Measurements from ENCODE around the gene INMT. TPM values are rescaled to one million over a fixed set of nuclear protein-coding genes. Genes with fewer than 3 reads are reported as not detected.

The INMT gene
- total and polyA plus RNA-seq, 4 donors = 0.84 to 130 (median 28.6) TPM

GRCh38 chr7:30710669-30711068 is 41.3 kb upstream of the INMT start:
- H3K4me3 ChIP-seq (ENCODE audit: low read depth in 1 of 3, low read length in 3 of 3) = no peak overlapping the region
- TF ChIP-seq ATF3 (IDR thresholded peaks at IDR 0.05) (no peak), NR2F2 (IDR thresholded peaks at IDR 0.05) (no peak), JUND (IDR thresholded peaks at IDR 0.05) (no peak), EGR1 (IDR thresholded peaks at IDR 0.05; ENCODE audit: low read depth in 2 of 2) (no peak), RAD21 (IDR thresholded peaks at IDR 0.05) (no peak)
- no peak for DNase-seq (ENCODE audit: low spot score)
- no peaks in the 10 kb centered on the region for H3K27me3 ChIP-seq (ENCODE audit: control insufficient read depth in 4 of 4, insufficient read depth in 4 of 4, low read length in 3 of 4)
- H3K9me3 ChIP-seq (ENCODE audit: control insufficient read depth in 4 of 4, low read length in 3 of 4) = no peaks in the 10 kb centered on the region
- H3K9ac ChIP-seq (ENCODE audit: low read depth in 1 of 2, low read length in 2 of 2) = no peak overlapping the region
- no peak overlapping the region for H3K27ac ChIP-seq (ENCODE audit: low read depth in 1 of 2, low read length in 2 of 2)
- no peaks in the 10 kb centered on the region for H3K36me3 ChIP-seq (ENCODE audit: control insufficient read depth in 4 of 4, insufficient read depth in 3 of 4, low read depth in 1 of 4, low read length in 3 of 4)
- H3K4me1 ChIP-seq (ENCODE audit: control insufficient read depth in 4 of 4, insufficient read depth in 4 of 4, low read length in 3 of 4) = no peaks in the 10 kb centered on the region
- 80% methylated on average over 4 of the region's 4 CpGs for WGBS

GRCh38 chr7:30713392-30713791 is 38.5 kb upstream of the INMT start:
- Histone ChIP-seq H3K27me3 (ENCODE audit: control insufficient read depth in 4 of 4, insufficient read depth in 4 of 4, low read length in 3 of 4) (no peaks in the 10 kb centered on the region), H3K4me3 (ENCODE audit: low read depth in 1 of 3, low read length in 3 of 3) (no peak overlapping the region), H3K4me1 (ENCODE audit: control insufficient read depth in 4 of 4, insufficient read depth in 4 of 4, low read length in 3 of 4) (no peaks in the 10 kb centered on the region), H3K9ac (ENCODE audit: low read depth in 1 of 2, low read length in 2 of 2) (no peak overlapping the region), H3K27ac (ENCODE audit: low read depth in 1 of 2, low read length in 2 of 2) (no peak overlapping the region), H3K36me3 (ENCODE audit: control insufficient read depth in 4 of 4, insufficient read depth in 3 of 4, low read depth in 1 of 4, low read length in 3 of 4) (no peaks in the 10 kb centered on the region), H3K9me3 (ENCODE audit: control insufficient read depth in 4 of 4, low read length in 3 of 4) (peaks cover 0 to 7% (median 3%) of the 10 kb centered on the region in 4 donors)
- DNase-seq (ENCODE audit: low spot score) = no peak
- WGBS = 81% methylated on average over 6 of the region's 6 CpGs
- TF ChIP-seq FOXA2 (IDR thresholded peaks at IDR 0.05) = no peak
- no peak for TF ChIP-seq REST (IDR thresholded peaks at IDR 0.05)
- TF ChIP-seq MAX (IDR thresholded peaks at IDR 0.05) = no peak
- TF ChIP-seq ZBTB33 (IDR thresholded peaks at IDR 0.05) = no peak
- no peak for TF ChIP-seq EGR1 (IDR thresholded peaks at IDR 0.05; ENCODE audit: low read depth in 2 of 2)
- TF ChIP-seq CTCF (IDR thresholded peaks at IDR 0.05; ENCODE audit: low read depth, low read length, missing input control) = no peak
- TF ChIP-seq JUND (IDR thresholded peaks at IDR 0.05) = no peak
- TF ChIP-seq ATF3 (IDR thresholded peaks at IDR 0.05) = no peak
- no peak for TF ChIP-seq HNF4A (conservative IDR thresholded peaks at IDR 0.05)
- no peak for TF ChIP-seq HNF4G (IDR thresholded peaks at IDR 0.05)
- no peak for TF ChIP-seq TAF1 (conservative IDR thresholded peaks at IDR 0.05)
- no peak for TF ChIP-seq SP1 (IDR thresholded peaks at IDR 0.05)
- no peak for TF ChIP-seq GABPA (IDR thresholded peaks at IDR 0.05 in 1 of 2, conservative IDR thresholded peaks at IDR 0.05 in 1 of 2)
- TF ChIP-seq FOXA1 (IDR thresholded peaks at IDR 0.05) = no peak
